HG03025 (cell line): ENCODE data around the gene CPNE7.

ENCODE experiments used
- ATAC-seq: cut with Tn5 transposase; IDR thresholded peaks from one replicate; pipeline ENCODE4 v1.9.1; 2021; ENCODE audit warnings: mild to moderate bottlenecking, moderate library complexity; ENCODE audit not compliant: unreplicated experiment, low FRiP score

CPNE7 gene

DNA sequence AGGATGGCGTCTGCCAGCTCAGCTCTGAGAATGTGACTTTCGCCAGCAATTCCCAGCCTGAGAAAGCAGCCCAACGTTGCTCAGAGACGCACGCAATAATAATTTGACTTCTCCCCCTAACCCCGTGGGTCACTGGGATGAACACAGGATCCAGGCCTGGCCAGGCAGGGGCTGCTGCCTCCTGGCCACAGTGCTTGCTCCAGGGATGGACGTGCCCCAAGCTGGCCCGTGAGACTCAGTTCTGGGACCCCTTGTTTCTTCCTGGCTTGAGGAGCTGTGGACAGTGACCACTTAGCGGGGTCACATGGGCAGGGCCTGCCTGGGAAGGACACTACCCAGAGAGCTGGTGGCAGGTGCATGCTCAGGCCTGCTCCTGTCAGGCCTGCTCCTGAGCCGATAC is 24.3 kb downstream of the CPNE7 start:
- no peak for ATAC-seq

DNA sequence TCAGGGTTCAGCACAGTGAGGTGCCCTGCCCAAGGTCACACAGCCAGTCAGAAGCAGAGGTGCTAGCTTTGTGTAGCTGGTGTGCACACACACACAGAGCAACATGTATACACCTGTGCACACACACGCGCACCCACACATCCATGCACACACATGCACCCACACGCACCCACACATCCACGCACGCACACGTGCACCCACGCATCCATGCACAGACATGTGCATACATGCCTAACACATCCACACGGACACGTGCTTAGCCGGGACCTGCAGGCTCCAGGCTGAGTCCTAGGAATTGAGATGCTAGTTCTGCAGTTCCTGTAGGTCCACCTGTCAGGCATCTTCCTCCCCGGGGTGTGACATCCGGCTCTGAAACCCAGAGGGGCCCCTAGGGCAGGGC is 24.9 kb downstream of the CPNE7 start:
- ATAC-seq = no peak

DNA sequence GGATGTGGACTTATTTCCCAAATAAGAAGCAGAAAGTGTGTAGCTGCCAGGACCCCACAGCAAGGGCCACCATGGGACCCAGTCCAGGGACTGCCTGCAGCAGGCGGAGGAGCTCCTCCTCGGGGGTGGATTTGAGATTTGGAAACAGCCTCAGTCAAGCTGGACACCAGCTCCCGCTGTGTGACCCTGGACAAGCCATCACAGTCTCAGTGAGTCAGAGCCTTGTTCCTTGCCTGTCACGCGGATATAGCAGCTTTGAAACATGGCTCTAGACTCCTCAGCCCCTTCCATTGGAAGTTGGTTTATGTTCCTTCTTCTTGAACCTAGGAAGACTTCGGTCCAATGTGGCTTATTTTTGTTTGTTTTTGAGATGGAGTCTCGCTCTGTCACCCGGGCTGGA is 25.4 kb downstream of the CPNE7 start:
- no peak for ATAC-seq

DNA sequence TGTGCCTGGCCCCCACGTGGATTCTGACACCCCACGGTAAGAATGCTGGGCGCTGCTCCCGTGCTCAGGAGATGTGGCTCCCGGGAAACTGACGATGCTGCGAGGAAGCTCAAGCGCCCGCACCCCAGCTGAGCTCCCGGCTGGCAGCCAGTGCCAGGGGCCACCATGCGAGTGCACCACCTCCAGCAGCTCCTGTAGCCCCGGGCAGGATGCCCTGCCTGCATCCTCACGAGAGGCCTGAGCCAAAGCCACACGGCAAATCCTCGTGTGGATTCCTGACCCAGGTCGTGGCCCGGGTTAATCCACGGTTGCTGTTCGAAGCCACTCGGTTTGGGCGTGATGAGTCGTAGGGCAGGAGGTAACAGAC is 26.3 kb downstream of the CPNE7 start:
- ATAC-seq = no peak

DNA sequence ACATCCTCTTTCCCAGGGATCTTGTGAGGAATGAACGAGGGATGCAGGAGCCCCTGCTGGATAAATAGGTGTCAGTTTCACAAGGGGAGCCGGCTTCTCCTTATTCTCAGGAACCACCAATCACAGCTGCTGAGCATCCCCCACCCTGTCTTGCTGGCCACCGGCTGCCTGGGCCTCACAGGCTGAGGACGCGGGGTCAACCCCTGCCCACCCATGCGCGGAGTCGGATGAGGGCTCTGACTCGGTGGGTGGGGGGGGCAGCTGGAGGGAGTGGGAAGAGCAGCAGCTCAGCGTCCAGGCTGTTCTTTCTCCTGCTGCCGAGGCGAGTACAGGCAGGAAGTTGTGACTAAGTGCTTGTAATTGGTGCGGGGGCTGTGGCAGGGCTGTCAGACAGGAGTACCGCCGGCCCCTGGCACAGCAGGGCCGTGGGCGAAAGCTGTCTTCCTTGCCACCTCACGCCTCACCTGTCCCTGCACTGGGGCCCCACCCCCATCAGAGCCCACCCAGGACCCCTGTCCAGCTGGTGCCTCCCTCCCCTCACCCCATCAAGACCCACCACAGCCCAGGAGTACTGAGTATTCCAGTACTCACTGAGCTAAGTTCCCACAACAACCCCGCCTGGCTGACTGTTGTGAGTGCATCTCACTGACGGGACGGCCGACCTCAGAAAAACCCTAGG is 26.9 kb downstream of the CPNE7 start:
- ATAC-seq = no peak

DNA sequence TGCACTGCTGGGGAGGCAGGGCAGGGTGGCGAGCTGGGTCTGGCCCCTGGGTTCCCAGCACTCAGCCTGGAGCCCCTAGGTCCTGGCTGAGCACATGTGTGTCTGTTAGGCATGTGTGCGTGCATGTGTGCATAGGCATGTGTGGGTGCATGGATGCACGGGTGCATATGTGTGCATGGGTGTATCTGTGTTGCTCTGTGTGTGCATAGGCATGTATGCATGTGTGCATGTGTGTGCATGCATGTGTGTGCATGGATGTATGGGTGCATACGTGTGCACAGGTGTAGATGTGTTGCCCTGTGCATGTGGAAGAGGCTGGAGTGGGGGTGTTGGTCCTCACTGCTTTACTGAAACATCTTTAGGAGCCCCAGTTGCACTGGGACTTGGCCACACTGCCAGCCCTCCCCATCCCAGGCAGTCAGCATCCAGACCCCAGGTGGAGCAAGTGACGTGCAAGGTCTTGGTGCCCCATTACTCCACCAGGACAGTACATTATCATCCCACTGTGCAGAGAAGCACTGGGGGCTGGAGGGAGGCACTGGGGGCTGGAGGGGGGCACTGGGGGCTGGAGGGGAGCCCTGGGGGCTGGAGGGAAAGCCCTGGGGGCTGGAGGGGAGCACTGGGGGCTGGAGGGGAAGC is 27.5 kb downstream of the CPNE7 start:
- no peak for ATAC-seq

DNA sequence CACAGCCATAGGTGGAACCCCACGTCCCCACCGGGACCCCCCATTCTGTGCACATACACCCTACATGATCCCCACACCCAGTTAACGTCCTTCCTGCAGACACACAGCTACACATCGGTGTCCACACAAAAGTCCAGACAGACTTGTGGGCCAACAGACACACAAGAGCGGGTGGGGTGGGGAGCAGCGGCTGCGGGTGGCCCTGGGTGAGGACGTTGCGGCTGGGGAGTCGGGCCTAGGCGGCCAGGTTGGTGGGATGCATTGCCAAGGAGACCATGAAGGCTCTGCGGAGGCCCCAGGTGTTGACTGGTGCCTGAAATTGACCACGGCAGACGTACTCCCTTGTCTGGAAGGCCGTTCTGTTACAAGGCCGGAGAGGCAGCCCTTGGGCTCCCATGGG is 29.2 kb downstream of the CPNE7 start:
- ATAC-seq = no peak

DNA sequence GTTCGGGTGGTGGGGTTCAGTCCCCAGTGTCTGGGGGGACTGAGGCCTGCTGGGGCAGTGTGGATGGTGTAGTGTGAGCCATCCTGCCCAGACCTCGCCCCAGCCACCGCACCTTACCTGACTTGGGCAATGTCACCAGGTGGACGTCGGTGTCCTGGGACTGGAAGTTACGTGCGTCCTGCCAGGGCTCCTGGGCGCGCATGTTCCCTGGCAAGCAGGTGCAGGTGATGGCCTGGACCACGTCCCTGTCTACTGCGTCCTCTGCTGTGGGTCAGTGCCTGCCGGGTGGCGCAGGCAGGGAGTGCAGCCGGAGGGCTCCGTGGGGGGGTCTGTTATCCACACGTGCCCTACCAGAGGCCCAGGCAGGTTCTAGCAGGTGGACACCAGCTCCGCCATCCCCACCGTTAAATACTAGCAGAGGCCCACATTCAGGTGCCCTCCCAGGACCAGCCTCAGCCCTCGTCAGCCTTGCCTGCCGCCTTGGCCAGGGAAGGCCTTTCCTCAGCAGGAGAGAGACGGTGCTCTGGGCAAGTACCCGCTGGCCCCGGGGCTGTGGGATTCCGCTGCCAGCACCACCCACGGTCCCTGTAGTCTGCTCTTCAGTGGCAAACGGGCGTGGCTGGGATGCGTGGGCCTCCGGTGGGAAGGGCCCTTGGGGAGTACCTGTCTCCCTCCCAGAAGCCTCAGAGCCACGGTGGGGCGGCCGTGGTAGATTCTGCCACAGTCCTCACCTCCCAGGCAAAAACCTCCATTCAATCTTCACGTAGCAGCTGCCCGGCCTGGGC is 29.8 kb downstream of the CPNE7 start:
- ATAC-seq = no peak

DNA sequence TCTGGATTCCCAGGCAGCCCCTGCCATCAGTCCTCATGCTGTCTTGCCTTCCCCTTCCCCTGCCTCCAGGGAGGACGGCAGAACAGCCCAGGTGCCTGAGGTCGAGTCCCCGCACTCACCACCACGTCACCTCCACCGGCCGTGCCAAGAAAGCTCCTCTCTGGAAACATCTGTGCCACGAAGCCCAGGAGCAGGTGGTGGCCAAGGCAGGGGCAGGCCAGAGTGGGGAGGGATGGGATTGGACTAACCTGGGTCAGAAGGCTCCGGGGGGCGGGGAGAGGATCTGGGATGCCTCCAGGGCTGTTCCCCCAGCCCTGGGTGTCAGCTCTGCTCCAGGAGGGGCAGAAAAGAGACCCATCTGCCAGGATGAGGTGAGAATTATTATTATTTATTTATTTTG is 30.4 kb downstream of the CPNE7 start:
- ATAC-seq = no peak

DNA sequence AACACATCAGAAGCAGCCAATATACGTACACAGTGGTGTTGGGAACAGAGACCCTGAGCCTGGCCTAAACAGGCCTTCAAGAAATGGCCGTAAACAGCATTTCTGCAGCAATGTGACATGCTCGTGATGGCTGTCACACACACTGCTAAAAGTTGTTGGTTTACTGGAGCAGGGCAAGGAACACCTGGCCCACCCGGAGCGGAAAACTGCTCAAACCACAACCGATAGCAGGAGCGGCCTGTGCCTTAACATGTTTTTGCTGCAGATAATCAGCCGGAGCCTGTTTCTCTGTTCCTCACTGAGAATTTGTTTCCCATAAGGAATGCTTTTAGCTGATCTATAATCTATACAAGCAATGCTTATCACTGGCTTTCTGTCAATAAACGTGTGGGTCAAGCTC is 31.9 kb downstream of the CPNE7 start:
- ATAC-seq = no peak

DNA sequence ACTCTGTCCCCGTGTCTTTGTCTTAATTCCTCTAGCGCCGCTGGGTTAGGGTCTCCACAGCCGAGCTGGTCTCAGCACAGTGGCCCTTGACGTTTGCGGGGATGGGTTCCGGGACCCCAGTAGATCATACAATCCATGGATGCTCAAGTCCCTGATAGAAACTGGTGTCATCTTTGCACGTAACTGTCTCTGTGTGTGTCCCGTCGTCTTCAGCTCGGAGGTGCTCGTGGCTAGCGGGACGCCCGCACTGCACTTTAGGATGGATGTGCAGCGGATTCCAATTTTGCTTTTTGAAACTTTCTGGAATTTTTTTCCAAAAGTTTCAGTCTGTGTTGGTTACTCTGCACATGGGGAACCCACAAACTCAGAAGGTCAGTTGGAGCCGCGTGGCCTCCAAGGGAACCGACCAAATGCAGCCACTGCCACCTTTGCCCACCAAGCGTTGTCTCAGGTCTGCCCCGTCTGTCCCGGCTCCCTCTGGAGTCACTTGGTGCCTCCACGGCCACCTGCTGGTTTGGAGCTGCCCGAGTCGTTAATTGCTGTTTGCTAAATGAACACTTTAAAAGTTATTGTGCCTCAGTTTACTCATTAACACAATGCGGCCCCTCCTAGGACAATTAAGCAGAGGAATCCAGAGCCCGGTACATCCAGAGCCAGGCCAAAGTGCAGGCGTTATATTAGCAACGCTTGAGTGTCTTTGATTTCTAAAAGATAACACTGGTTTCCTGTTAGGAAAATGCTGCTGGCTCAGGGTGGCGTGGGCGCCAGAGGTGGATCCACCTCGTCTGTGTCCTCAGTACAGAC is 32.6 kb downstream of the CPNE7 start:
- ATAC-seq = no peak

DNA sequence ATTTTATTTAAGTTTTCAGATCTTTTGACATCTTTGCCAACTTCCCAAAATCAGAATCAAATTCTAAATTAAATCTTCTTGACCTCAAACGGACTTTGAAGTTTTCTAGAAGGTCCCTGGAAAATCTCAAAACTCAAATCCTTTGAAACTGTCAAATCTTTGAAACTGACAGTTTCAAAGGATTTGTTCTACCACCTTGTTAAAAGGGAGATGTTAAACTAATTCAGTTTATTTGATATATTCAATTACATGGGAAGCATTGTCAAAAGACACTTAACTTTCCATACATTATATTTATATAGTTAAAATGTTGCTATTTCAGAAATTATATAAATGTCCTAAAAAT is 34.5 kb downstream of the CPNE7 start:
- ATAC-seq = no peak

DNA sequence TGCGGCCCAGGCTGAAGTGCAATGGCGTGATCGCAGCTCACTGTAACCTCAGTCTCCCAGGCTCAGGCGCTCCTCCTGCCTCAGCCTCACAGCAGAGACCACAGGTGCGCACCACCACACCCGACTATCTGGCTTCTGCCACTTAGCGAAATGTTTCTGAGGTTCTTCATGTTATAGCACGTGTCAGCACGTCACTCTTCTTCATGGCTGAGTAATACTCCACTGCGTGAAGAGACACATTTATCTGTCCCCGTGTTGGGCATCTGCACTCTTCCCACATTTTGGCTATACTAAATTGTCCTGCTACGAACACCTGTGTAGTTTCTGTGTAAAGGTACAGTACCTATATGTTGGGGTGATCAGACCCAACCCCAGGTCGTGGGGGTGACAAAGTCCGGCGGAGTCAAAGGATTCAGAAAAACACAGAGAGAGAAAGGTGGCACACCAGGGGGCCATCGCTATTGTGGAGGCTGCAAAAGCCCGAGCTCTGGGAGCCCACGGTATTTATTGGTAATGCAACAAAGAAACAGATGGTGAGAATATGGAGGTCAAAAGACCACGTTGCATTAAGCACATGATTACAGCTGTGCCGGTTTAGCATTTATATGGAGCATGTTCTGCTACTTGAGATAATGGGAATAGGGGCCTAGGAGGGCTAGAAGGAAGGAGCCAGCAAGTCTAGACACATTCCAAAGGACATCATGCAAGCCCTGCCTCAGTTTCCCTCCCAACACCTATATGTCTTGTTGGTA is 37.0 kb downstream of the CPNE7 start:
- ATAC-seq = no peak

DNA sequence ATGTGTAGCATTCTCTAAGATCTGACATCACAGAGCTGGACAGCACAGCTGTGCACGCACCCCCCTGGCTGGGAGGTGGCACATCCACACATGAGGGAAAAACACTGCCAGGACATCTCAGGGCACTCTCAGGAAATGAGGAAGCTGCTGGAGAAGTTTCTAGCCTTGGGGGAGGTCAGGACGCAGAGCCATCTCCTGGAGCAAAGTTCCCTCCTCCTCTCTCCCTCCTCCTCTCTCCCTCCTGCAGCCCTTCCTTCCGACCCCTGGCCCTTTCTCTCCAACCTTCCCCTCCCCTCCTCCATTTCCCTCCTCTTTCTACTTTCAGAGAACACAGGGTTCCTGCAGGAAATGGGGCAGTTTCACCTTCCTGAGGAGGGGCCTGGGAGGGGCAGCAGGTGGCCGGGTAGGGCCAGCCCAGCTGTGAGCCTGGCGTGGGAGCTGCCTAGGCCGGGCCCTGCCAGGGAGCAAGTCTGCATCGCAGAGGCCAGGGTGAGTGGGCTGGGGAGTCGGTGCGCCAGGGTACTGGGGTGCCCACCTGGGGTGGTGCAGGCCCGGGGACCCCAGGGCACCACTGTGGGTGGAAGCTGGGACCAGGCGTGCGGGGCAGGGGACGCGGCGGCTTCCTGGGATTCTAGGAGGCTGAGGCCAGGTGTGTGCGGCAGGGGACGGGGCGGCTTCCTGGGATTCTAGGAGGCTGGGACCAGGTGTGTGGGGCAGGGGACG is 37.8 kb downstream of the CPNE7 start, which contains the start of gene DPEP1:
Gene DPEP1 (plus strand): TSS at position 412 of the 723 bp plus-strand sequence. CDS start 16,769 bp downstream, outside the sequence.
- ATAC-seq = no peak

DNA sequence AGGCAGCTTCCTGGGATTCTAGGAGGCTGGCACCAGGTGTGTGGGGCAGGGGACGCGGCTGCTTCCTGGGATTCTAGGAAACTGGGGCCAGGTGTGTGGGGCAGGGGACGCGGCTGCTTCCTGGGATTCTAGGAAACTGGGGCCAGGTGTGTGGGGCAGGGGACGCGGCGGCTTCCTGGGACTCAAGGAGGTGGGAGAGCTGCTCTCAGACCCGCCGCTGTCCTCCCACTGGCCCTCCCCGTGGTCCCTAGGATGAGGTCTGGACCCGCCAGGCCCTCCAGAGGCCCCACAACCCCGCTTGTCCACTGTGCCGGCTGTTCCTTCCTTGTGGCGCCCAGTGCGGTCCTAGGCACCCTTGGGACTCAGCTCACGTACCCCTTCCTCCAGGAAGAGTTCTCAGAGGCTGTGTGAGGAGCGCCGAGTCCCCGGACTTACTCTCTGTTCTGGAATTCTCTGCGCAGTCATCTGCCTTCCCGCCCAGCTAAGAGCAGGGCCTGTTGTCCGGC is 38.4 kb downstream of the CPNE7 start:
- no peak for ATAC-seq

DNA sequence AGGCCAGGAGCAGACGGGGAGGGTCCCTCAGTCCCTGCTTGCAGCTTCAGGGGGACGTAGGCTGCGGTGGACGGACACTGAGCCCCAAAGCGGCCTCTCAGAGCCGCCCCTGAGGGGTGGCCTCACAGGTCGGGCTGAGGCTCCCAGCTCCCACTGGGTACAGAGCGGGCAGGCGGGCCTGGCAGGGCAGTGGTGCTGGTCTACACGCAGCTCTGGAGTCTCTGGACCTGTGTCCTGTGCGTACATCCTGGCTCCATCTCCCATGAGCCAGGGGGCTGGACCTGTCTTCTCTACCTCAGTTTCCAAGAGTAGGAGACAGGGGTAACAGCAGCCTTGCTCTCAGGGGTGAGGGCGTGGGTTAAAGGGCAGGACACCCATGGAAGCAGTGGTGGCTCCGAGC is 39.6 kb downstream of the CPNE7 start:
- no peak for ATAC-seq

DNA sequence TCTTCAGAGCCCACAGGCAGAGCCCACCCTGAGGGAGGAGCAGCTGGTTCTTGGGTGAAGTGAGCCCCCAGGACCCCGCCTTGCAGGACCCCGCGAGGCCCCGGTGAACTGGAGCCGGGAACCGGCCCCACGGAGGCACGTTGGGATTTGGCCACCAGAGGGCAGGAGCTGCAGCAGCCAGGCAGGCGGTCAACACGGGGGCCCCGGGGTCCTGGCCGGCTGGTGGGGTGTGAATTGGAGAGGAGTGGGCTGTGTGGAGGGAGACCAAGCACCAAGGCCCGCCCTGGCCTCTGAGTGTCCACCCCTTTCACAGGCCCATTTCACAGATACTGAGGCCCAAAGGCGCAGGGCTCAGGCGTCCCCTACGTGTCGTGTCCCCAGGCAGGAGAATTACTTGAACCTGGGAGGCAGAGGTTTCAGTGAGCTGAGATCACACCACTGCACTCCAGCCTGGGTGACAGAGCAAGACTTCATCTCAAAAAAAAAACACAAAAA is 40.1 kb downstream of the CPNE7 start:
- ATAC-seq = no peak

DNA sequence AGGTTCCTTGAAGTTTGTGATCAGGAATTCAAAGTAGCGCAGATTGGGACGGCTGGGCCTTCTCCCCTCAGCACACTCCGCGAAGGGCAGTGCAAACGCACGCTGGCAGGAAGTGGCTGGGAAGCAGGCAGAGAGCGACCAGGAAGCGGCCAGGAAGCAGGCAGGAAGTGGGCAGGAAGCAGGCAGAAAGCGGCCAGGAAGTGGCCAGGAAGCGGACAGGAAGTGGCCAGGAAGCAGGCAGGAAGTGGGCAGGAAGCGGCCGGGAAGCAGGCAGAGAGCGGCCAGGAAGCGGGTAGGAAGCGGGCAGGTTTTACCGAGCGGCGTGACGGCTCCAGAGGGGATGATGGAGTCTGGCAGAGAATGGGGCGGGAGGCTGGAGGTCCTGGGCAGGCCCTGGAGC is 41.1 kb downstream of the CPNE7 start:
- ATAC-seq = no peak

DNA sequence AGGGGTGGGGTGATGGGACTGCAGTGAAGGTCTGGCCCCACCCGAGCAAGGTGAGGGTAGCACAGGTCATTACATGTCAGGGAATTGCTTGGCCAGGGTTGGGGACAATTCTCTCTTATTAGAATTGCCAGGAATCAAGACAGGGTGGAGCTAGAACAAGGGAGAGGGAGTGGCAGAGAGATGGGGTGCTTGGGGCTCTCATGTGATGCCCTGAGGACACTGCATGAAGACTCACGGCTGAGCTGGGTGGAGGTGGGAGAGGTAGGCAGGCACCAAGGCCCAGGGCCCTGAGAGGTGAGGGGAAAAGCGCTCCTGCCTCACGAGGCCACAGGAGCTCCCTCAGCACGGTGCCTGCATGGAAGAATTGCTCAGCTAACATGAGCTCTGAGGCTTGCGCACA is 41.5 kb downstream of the CPNE7 start:
- ATAC-seq = no peak
